Mesothelial cell of epicardium (in vitro differentiated cells): ENCODE data around the gene OR2A14. TPM values are rescaled to one million over a fixed set of nuclear protein-coding genes. Genes with fewer than 3 reads are reported as not detected.

Source experiments
- DNase-seq, 2 experiments: peaks; one replicate each; pipeline ENCODE4 v3.0.0; 2021; ENCODE audit warnings: low spot score in 2 of 2; ENCODE audit not compliant: unreplicated experiment in 2 of 2
- H3K27ac Mint-ChIP-seq: 2 replicates; pipeline ENCODE4 v1.8.0; 2021; ENCODE audit warnings: mixed read lengths
- H3K27me3 Mint-ChIP-seq: 2 replicates; pipeline ENCODE4 v1.8.0; 2021; ENCODE audit warnings: low read depth, mixed read lengths
- H3K36me3 Mint-ChIP-seq: 2 replicates; pipeline ENCODE4 v1.8.0; 2021; ENCODE audit warnings: mixed read lengths
- H3K4me1 Mint-ChIP-seq: 2 replicates; pipeline ENCODE4 v1.8.0; 2021; ENCODE audit warnings: mixed read lengths
- H3K4me3 Mint-ChIP-seq: 2 replicates; pipeline ENCODE4 v1.8.0; 2021; ENCODE audit warnings: mild to moderate bottlenecking, moderate library complexity, mixed read lengths
- H3K9me3 Mint-ChIP-seq: 2 replicates; pipeline ENCODE4 v1.8.0; 2021; ENCODE audit warnings: mixed read lengths
- CTCF ChIP-seq: fragments of 200-600 bp; sonication (generic); IDR thresholded peaks from one replicate; pipeline ENCODE4 v1.5.0; 2021; ENCODE audit warnings: antibody characterized with exemption; ENCODE audit not compliant: unreplicated experiment
- total RNA-seq: library from RNA; stranded (reverse); gene quantifications from 3 replicates; pipeline ENCODE4 v1.2.1, GENCODE V29; 2021

Gene OR2A14
- total RNA-seq, 1 donor from 2014 or later: not detected

- Mint-ChIP-seq H3K9me3 (peaks cover 4% of the 10 kb centered on the region), H3K27me3 (peaks cover 2% of the 10 kb centered on the region), H3K4me1 (peaks cover 13% of the 10 kb centered on the region), H3K36me3 (no peaks in the 10 kb centered on the region), H3K27ac (no peak overlapping the region), H3K4me3 (no peak overlapping the region)
- TF ChIP-seq CTCF: no peak
- no peak for DNase-seq
Observed at GRCh38 chr7:144098776-144099175, 24.2 kb upstream of the OR2A14 start.

GRCh38 chr7:144100607-144101006, 22.4 kb upstream of the OR2A14 start:
- peaks cover 5% of the 10 kb centered on the region for H3K27me3 Mint-ChIP-seq
- TF ChIP-seq CTCF: no peak
- H3K4me3 Mint-ChIP-seq: no peak overlapping the region
- DNase-seq: no peak
- H3K36me3 Mint-ChIP-seq: no peaks in the 10 kb centered on the region
- peaks cover 13% of the 10 kb centered on the region for H3K4me1 Mint-ChIP-seq
- no peak overlapping the region for H3K27ac Mint-ChIP-seq
- peaks cover 4% of the 10 kb centered on the region for H3K9me3 Mint-ChIP-seq

GRCh38 chr7:144102041-144102440, 20.9 kb upstream of the OR2A14 start:
- Mint-ChIP-seq H3K36me3 (no peaks in the 10 kb centered on the region), H3K27ac (no peak overlapping the region), H3K4me3 (no peak overlapping the region), H3K4me1 (peaks cover 13% of the 10 kb centered on the region), H3K27me3 (peaks cover 10% of the 10 kb centered on the region), H3K9me3 (peaks cover 4% of the 10 kb centered on the region)
- no peak for DNase-seq
- no peak for TF ChIP-seq CTCF

DNA sequence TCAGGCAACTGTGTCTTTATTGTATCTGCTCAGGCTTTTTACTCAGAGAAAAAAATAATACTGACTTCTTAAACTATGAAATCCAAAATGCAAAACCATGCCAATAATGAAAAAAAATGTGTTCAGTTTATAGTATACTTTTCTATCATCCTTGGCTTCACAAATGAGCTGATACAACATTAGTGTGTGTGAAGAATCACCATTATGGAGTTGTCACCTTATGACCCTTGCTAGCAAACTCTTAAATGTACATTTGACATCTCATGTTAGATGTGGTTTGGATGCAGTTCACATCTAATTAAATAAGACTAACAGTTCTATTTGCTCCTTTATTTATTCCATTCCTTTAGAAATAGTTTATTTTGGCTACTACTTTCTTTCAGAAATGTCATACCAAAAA, 17.8 kb upstream of the OR2A14 start:
- no peak overlapping the region for H3K4me3 Mint-ChIP-seq

DNA sequence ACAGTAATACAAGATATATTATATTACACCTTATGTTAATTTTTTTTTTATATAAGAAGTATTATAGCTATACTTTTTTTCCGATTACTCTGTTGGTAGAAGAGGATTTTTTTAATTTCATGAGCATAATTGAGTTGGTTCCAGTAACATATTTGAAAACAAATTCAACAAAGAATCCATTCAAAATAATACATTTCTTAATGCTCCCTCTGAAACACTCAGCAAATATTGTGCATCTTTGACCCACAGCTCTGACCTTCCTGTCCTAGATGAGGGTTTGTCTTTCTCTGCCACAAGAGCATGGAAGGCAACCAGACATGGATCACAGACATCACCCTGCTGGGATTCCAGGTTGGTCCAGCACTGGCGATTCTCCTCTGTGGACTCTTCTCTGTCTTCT, 13.7 kb upstream of the OR2A14 start, which contains the start of gene OR2A2:
TSS of gene OR2A2 (plus strand) at position 301 of the 400 bp plus-strand sequence. CDS start at position 301, 0 bp downstream.
- no peaks in the 10 kb centered on the region for H3K4me1 Mint-ChIP-seq
- H3K27me3 Mint-ChIP-seq: peaks cover 13% of the 10 kb centered on the region
- no peaks in the 10 kb centered on the region for H3K9me3 Mint-ChIP-seq
- TF ChIP-seq CTCF: no peak
- no peak within 1 kb of the TSS for H3K4me3 Mint-ChIP-seq
- H3K36me3 Mint-ChIP-seq: no peaks in the 10 kb centered on the region
- no peak for DNase-seq
- H3K27ac Mint-ChIP-seq: no peak within 1 kb of the TSS

More for the DNA sequence above, 17.8 kb upstream of the OR2A14 start:
- no peak for TF ChIP-seq CTCF
- Mint-ChIP-seq H3K36me3 (no peaks in the 10 kb centered on the region), H3K27ac (no peak overlapping the region), H3K9me3 (no peaks in the 10 kb centered on the region), H3K27me3 (peaks cover 10% of the 10 kb centered on the region), H3K4me1 (peaks cover 13% of the 10 kb centered on the region)
- no peak for DNase-seq

DNA sequence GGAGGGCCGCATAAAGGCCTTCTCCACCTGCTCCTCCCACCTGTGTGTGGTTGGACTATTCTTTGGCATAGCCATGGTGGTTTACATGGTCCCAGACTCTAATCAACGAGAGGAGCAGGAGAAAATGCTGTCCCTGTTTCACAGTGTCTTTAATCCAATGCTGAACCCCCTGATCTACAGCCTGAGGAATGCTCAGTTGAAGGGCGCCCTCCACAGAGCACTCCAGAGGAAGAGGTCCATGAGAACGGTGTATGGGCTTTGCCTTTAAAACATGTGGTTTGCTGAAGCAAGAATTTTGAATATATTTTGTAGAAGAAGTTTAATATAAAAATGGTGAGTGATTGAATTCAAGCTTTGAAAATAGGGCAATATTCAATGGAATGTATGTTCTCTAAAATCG, 12.7 kb upstream of the OR2A14 start:
- no peak for TF ChIP-seq CTCF
- no peak overlapping the region for H3K4me3 Mint-ChIP-seq
- no peaks in the 10 kb centered on the region for H3K9me3 Mint-ChIP-seq
- no peaks in the 10 kb centered on the region for H3K36me3 Mint-ChIP-seq
- H3K27ac Mint-ChIP-seq: no peak overlapping the region
- no peak for DNase-seq
- H3K27me3 Mint-ChIP-seq: peaks cover 10% of the 10 kb centered on the region
- H3K4me1 Mint-ChIP-seq: no peaks in the 10 kb centered on the region
